H1 (cell line): ENCODE measurements around the gene LPP. TPM values are rescaled to one million over a fixed set of nuclear protein-coding genes. Genes with fewer than 3 reads are reported as not detected.

Source experiments
- CTCF ChIA-PET: fragments of 300-600 bp; sonication (Branson Sonifier 250); formaldehyde crosslinking; loops from one replicate; lab custom pipeline; 2021; ENCODE audit not compliant: partially characterized antibody; lab: Charles Lee
- POLR2A ChIA-PET: fragments of 300-600 bp; sonication (Branson Sonifier 250); formaldehyde crosslinking; loops from one replicate; lab custom pipeline; 2021; ENCODE audit warnings: inconsistent platforms; ENCODE audit not compliant: partially characterized antibody; lab: Charles Lee
- DNase-seq, 2 experiments: peaks; one replicate each; pipeline versions ENCODE4 v3.0.0 to v3.0.0-alpha.2; 2010 to 2022; ENCODE audit warnings: low spot score in 2 of 2, low read depth in 1 of 2, mixed read lengths in 1 of 2
- FAIRE-seq: peaks from 2 replicates; lab custom pipeline; 2011; peaks lifted over from hg19 to GRCh38; lab: Jason Lieb, UNC
- H2AFZ ChIP-seq: 2 replicates; pipeline ENCODE4 v1.8.1; 2012; ENCODE audit warnings: low read length, inconsistent platforms
- H2AK5ac ChIP-seq: 2 replicates; pipeline ENCODE4 v1.6.1; 2013; ENCODE audit warnings: low read depth, low read length
- H2BK120ac ChIP-seq: replicated peaks from 2 replicates; pipeline ENCODE3; 2013; ENCODE audit warnings: low read depth, low read length, inconsistent platforms
- H2BK12ac ChIP-seq: 2 replicates; pipeline ENCODE4 v1.6.1; 2013; ENCODE audit warnings: low read depth, low read length
- H2BK15ac ChIP-seq: 2 replicates; pipeline ENCODE4 v1.6.1; 2013; ENCODE audit warnings: low read length
- H2BK20ac ChIP-seq: 2 replicates; pipeline ENCODE4 v1.6.1; 2013; ENCODE audit warnings: low read length
- H2BK5ac ChIP-seq: 2 replicates; pipeline ENCODE4 v1.6.1; 2013; ENCODE audit warnings: low read depth, low read length
- H3K14ac ChIP-seq: 2 replicates; pipeline ENCODE4 v1.6.1; 2013; ENCODE audit warnings: inconsistent platforms; ENCODE audit not compliant: insufficient read length
- H3K18ac ChIP-seq: 2 replicates; pipeline ENCODE4 v1.6.1; 2013; ENCODE audit warnings: low read length; ENCODE audit errors: extremely low read depth
- H3K23ac ChIP-seq: 2 replicates; pipeline ENCODE4 v1.6.1; 2013; ENCODE audit warnings: inconsistent platforms; ENCODE audit not compliant: insufficient read length
- H3K23me2 ChIP-seq: 2 replicates; pipeline ENCODE4 v1.6.1; 2013; ENCODE audit warnings: low read depth, low read length
- H3K27ac ChIP-seq: 2 replicates; pipeline ENCODE4 v1.6.1; 2011; ENCODE audit warnings: low read depth, low read length, inconsistent platforms
- H3K27me3 ChIP-seq, 4 experiments: replicated peaks in 1 of 4; 1 replicate in 1 of 4; 2 replicates in 3 of 4; pipeline versions ENCODE4 v1.6.1 to v1.8.1; 2011 to 2013; ENCODE audit warnings: low read length in 3 of 4, mild to moderate bottlenecking in 3 of 4, inconsistent platforms in 2 of 4, mixed read lengths in 2 of 4, moderate library complexity in 1 of 4; ENCODE audit not compliant: control insufficient read depth in 3 of 4, insufficient read depth in 3 of 4; ENCODE audit errors: extremely low read depth in 1 of 4
- H3K36me3 ChIP-seq, 4 experiments: 2 replicates each; pipeline versions ENCODE4 v1.6.1 to v1.8.1; 2011 to 2013; ENCODE audit warnings: mild to moderate bottlenecking in 4 of 4, low read length in 3 of 4, moderate library complexity in 2 of 4, control low read depth in 1 of 4, inconsistent platforms in 1 of 4; ENCODE audit not compliant: insufficient read depth in 4 of 4, control insufficient read depth in 2 of 4
- H3K4ac ChIP-seq: replicated peaks from 2 replicates; pipeline ENCODE3; 2013; ENCODE audit warnings: low read length, low read depth, mixed read lengths, inconsistent platforms; ENCODE audit not compliant: insufficient read length
- H3K4me1 ChIP-seq, 4 experiments: replicated peaks in 1 of 4; 1 replicate in 1 of 4; 2 replicates in 3 of 4; pipeline versions ENCODE4 v1.6.1 to v1.8.1; 2011 to 2013; ENCODE audit warnings: low read length in 3 of 4, inconsistent platforms in 2 of 4, mixed read lengths in 1 of 4; ENCODE audit not compliant: insufficient read depth in 4 of 4, control insufficient read depth in 3 of 4
- H3K4me2 ChIP-seq, 2 experiments: 2 replicates each; pipeline versions ENCODE4 v1.6.1 to v1.8.1; 2011 to 2013; ENCODE audit warnings: low read depth in 2 of 2, low read length in 2 of 2, control low read depth in 1 of 2, inconsistent platforms in 1 of 2, mild to moderate bottlenecking in 1 of 2; ENCODE audit not compliant: insufficient read depth in 1 of 2
- H3K4me3 ChIP-seq, 4 experiments: fragments of 200-600, 300-600 bp in 1 of 4; sonication (generic), shearing (Covaris generic), sonication (Bioruptor Twin) in 1 of 4; 2 replicates each; pipeline versions ENCODE4 v1.5.1 to v1.8.1; 2011 to 2016; ENCODE audit warnings: low read length in 4 of 4, low read depth in 3 of 4, control low read depth in 2 of 4, inconsistent platforms in 2 of 4, mild to moderate bottlenecking in 2 of 4, mixed read lengths in 1 of 4, moderate library complexity in 1 of 4; ENCODE audit not compliant: insufficient read depth in 2 of 4; ENCODE audit errors: extremely low read depth in 1 of 4
- H3K56ac ChIP-seq: replicated peaks from 2 replicates; pipeline ENCODE3; 2013; ENCODE audit warnings: low read depth, mild to moderate bottlenecking, mixed read lengths, low read length, inconsistent platforms; ENCODE audit not compliant: insufficient read length
- H3K79me1 ChIP-seq: 2 replicates; pipeline ENCODE4 v1.6.1; 2013; ENCODE audit warnings: low read depth, low read length, control low read depth
- H3K79me2 ChIP-seq, 2 experiments: 2 replicates each; pipeline versions ENCODE4 v1.6.1 to v1.8.1; 2012 to 2013; ENCODE audit warnings: low read length in 2 of 2, mild to moderate bottlenecking in 2 of 2, inconsistent platforms in 1 of 2; ENCODE audit not compliant: insufficient read depth in 2 of 2, control insufficient read depth in 1 of 2
- H3K9ac ChIP-seq, 4 experiments: replicated peaks in 1 of 4; 1 replicate in 1 of 4; 2 replicates in 3 of 4; pipeline versions ENCODE4 v1.6.1 to v1.8.1; 2011 to 2013; ENCODE audit warnings: low read depth in 3 of 4, low read length in 3 of 4, control low read depth in 2 of 4, mild to moderate bottlenecking in 2 of 4, moderate library complexity in 2 of 4, inconsistent platforms in 1 of 4; ENCODE audit errors: extremely low read depth in 1 of 4
- H3K9me3 ChIP-seq, 2 experiments: 2 replicates each; pipeline versions ENCODE4 v1.6.1 to v1.8.1; 2012 to 2013; ENCODE audit warnings: mild to moderate bottlenecking in 2 of 2, moderate library complexity in 2 of 2, control low read depth in 1 of 2, inconsistent platforms in 1 of 2, low read depth in 1 of 2, low read length in 1 of 2, mixed read lengths in 1 of 2; ENCODE audit not compliant: insufficient read depth in 2 of 2
- H4K20me1 ChIP-seq, 2 experiments: replicated peaks in 1 of 2; 2 replicates each; pipeline versions ENCODE3 to v1.8.1; 2011 to 2013; ENCODE audit warnings: inconsistent platforms in 2 of 2, low read length in 2 of 2, mild to moderate bottlenecking in 1 of 2; ENCODE audit not compliant: insufficient read depth in 2 of 2, control insufficient read depth in 1 of 2
- H4K5ac ChIP-seq: 2 replicates; pipeline ENCODE4 v1.6.1; 2013; ENCODE audit warnings: low read length, low read depth, mixed read lengths, inconsistent platforms; ENCODE audit not compliant: insufficient read length
- H4K8ac ChIP-seq: 2 replicates; pipeline ENCODE4 v1.8.0; 2013; ENCODE audit warnings: mild to moderate bottlenecking, moderate library complexity, low read length, inconsistent platforms; ENCODE audit not compliant: insufficient read depth; ENCODE audit errors: extremely low read depth
- H4K91ac ChIP-seq: replicated peaks from 2 replicates; pipeline ENCODE3; 2013; ENCODE audit warnings: low read length, mixed read lengths, inconsistent platforms; ENCODE audit not compliant: insufficient read length
- CBX8 ChIP-seq: fragments of 300-800, 300-1000 bp; sonication (generic); IDR thresholded peaks from 2 replicates; pipeline ENCODE4 v1.7.1; 2016; ENCODE audit warnings: low read depth, low read length, borderline replicate concordance
- CHD2 ChIP-seq: IDR thresholded peaks from 2 replicates; pipeline ENCODE4 v1.6.1; 2012; ENCODE audit warnings: low read length, improper control_type of control experiment
- CTBP2 ChIP-seq: IDR thresholded peaks from 2 replicates; pipeline ENCODE4 v1.7.0; 2011; ENCODE audit warnings: borderline replicate concordance, mild to moderate bottlenecking, moderate library complexity, mixed read lengths, low read length; ENCODE audit not compliant: insufficient read depth, insufficient read length
- GABPA ChIP-seq: IDR thresholded peaks from 2 replicates; pipeline ENCODE4 v1.6.1; 2011; ENCODE audit warnings: mild to moderate bottlenecking, low read length, moderate library complexity, borderline replicate concordance; ENCODE audit not compliant: insufficient read depth
- GTF2F1 ChIP-seq: IDR thresholded peaks from 2 replicates; pipeline ENCODE4 v1.6.1; 2012; ENCODE audit warnings: low read depth, low read length, improper control_type of control experiment, borderline replicate concordance
- JUND ChIP-seq: IDR thresholded peaks from 2 replicates; pipeline ENCODE4 v1.6.1; 2011; ENCODE audit warnings: mild to moderate bottlenecking, improper control_type of control experiment, low read length
- MAFK ChIP-seq: IDR thresholded peaks from 2 replicates; pipeline ENCODE4 v1.6.1; 2012; ENCODE audit warnings: low read depth, mild to moderate bottlenecking, improper control_type of control experiment, low read length
- NRF1 ChIP-seq: IDR thresholded peaks from 2 replicates; pipeline ENCODE4 v1.6.1; 2011; ENCODE audit warnings: mild to moderate bottlenecking, low read depth, low read length, improper control_type of control experiment
- RFX5 ChIP-seq: IDR thresholded peaks from 2 replicates; pipeline ENCODE4 v1.6.1; 2011; ENCODE audit warnings: low read depth, low read length, improper control_type of control experiment, borderline replicate concordance
- SP1 ChIP-seq: IDR thresholded peaks from 2 replicates; pipeline ENCODE4 v1.6.1; 2011; ENCODE audit warnings: low read depth, low read length
- SP4 ChIP-seq: IDR thresholded peaks from 2 replicates; pipeline ENCODE4 v1.6.1; 2012; ENCODE audit warnings: low read length, inconsistent platforms
- SRF ChIP-seq: IDR thresholded peaks from 2 replicates; pipeline ENCODE4 v1.6.1; 2011; ENCODE audit warnings: mild to moderate bottlenecking, low read depth, low read length, moderate library complexity
- TEAD4 ChIP-seq: IDR thresholded peaks from 2 replicates; pipeline ENCODE4 v1.6.1; 2012; ENCODE audit warnings: low read depth, low read length, inconsistent platforms, mixed read lengths
- YY1 ChIP-seq: IDR thresholded peaks from 2 replicates; pipeline ENCODE4 v1.6.1; 2011; ENCODE audit warnings: low read depth, mild to moderate bottlenecking, low read length
- WGBS, 2 experiments: shearing (Covaris generic) in 1 of 2; methylation state at CpG; one replicate each; pipeline versions ENCODE4 v1.1.6 to v1.1.7; 2013 to 2015; ENCODE audit warnings: low lambda C conversion rate in 2 of 2, mixed read lengths in 2 of 2, inconsistent platforms in 1 of 2, low coverage in 1 of 2, missing lambda C conversion rate in 1 of 2; ENCODE audit not compliant: insufficient replicate concordance in 2 of 2, insufficient coverage in 1 of 2, insufficient read length in 1 of 2; ENCODE audit errors: extremely low coverage in 1 of 2, missing lambda C conversion rate in 1 of 2; 5-methylcytosine and 5-hydroxymethylcytosine counted together
- polyA plus RNA-seq, 7 experiments: library from polyadenylated mRNA; depleted of rRNA in 3 of 7; stranded (reverse) in 5 of 7; unstranded in 2 of 7; fragments of >200 nt in 5 of 7; fragments of 200-250 nt in 2 of 7; gene quantifications; 1 replicate in 5 of 7; 2 replicates in 1 of 7; 4 replicates in 1 of 7; pipeline versions ENCODE4 v1.2.1 to v1.2.3, GENCODE V29; 2011 to 2013; ENCODE audit warnings: missing spikeins in 2 of 7, mixed read lengths in 2 of 7
- total RNA-seq: library from RNA; stranded (reverse); fragmentation: NEBNext Ultra II Directional; extraction: Animal tissue kit (Norgen Biotek cat#: 25700); gene quantifications from 2 replicates; pipeline ENCODE4 v1.2.1, GENCODE V29; 2021

The LPP gene
- total and polyA plus RNA-seq, 2 of the 8 experiments (the other 6 are each of a cell fraction or from before 2014, with no cell fraction given): 10.0 to 53.3 TPM

- no peak for DNase-seq
- Histone ChIP-seq H4K20me1 (no peaks in the 10 kb centered on the region), H3K18ac (no peak overlapping the region), H4K5ac (no peak overlapping the region), H3K4me2 (no peak overlapping the region), H2BK120ac (no peak overlapping the region), H3K9ac (no peak overlapping the region), H3K9me3 (no peaks in the 10 kb centered on the region), H3K4ac (no peak overlapping the region), H2BK12ac (no peak overlapping the region), H3K27ac (no peak overlapping the region), H3K23me2 (no peaks in the 10 kb centered on the region), H3K4me1 (peaks cover 0 to 5% (median 0%) of the 10 kb centered on the region in 4 experiments; a peak in 2 of 7 replicates), H4K8ac (no peak overlapping the region), H3K36me3 (no peaks in the 10 kb centered on the region), H2BK20ac (no peak overlapping the region), H2BK5ac (no peak overlapping the region), H2BK15ac (no peak overlapping the region), H3K14ac (no peak overlapping the region), H2AK5ac (no peak overlapping the region), H3K4me3 (no peak overlapping the region), H3K56ac (no peak overlapping the region), H2AFZ (no peak overlapping the region), H3K79me1 (peaks cover 6% of the 10 kb centered on the region; the same call in 1 of the 2 replicates), H4K91ac (no peak overlapping the region), H3K27me3 (no peaks in the 10 kb centered on the region), H3K23ac (no peak overlapping the region), H3K79me2 (peaks cover 0 to 64% of the 10 kb centered on the region in 2 experiments; a peak in 3 of 4 replicates)
- ChIA-PET CTCF (interaction anchor here (1.7 kb wide), 1 partner anchor 8 kb away, joined by 5 read pairs; no protein-coding TSS in a partner anchor), POLR2A (interaction anchor here (0.7 to 1.3 kb wide), 5 partner anchors 11 to 425 kb away, joined by 3 to 5 read pairs (median 3); partner anchors contain the start of gene BCL6)
- TF ChIP-seq NRF1 (no peak), GTF2F1 (no peak), TEAD4 (no peak), SP1 (no peak), CBX8 (no peak), RFX5 (no peak), SRF (no peak), YY1 (no peak), MAFK (no peak), SP4 (no peak), CHD2 (no peak), JUND (no peak), CTBP2 (no peak), GABPA (no peak)
- no peak for FAIRE-seq
- WGBS, 2 experiments: 95% methylated on average over 8 of the region's 10 CpGs; no CpG with 5 or more reads in 1 of the 2 experiments
Observed at GRCh38 chr3:188169830-188170455, 16.0 kb downstream of the LPP start.
